Esophagus muscularis mucosa (tissue), 4 donors: ENCODE measurements around the gene DMAC2.

Experiments
- EP300 ChIP-seq: sonication (generic); formaldehyde crosslinking; IDR thresholded peaks from one replicate; pipeline ENCODE4 v1.6.1; 2017; ENCODE audit warnings: antibody characterized with exemption
- POLR2AphosphoS5 ChIP-seq, 2 donors: sonication (generic); formaldehyde crosslinking; IDR thresholded peaks; one replicate each; pipeline ENCODE4 v1.6.1; 2017; ENCODE audit warnings: antibody characterized with exemption in 2 of 2
- TF ChIP-seq, protein P1 (sequence below), 3 experiments: fragments of 200-600 bp in 2 of 3; fragments of 450-650 bp in 1 of 3; sonication (generic) in 2 of 3; IDR thresholded peaks; one replicate each; pipeline ENCODE4 v1.5.1; 2017 to 2019; ENCODE audit warnings: antibody characterized with exemption in 3 of 3, mild to moderate bottlenecking in 2 of 3, moderate library complexity in 1 of 3

DNA sequence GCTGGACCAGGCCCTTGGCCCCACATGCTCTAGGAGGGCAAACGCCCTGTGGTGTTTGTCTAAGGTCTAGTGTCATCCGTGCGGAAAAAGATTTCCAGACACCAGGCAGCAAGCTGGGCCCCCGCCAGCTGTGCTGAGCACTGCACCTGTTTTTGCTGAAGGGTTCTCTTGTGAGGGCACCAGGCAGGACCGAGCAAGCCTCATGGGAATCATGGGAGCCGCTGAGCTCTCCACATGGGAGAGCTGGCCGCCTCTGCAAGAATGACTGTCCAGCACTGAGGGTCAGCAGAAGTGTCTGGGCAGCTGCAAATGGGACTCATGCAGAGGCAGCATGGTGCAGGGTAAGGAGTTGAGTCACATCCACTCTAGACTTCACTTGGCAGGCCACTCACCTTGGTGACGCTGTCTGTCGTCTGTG is 24.5 kb downstream of the DMAC2 start:
- TF ChIP-seq, protein P1, sequence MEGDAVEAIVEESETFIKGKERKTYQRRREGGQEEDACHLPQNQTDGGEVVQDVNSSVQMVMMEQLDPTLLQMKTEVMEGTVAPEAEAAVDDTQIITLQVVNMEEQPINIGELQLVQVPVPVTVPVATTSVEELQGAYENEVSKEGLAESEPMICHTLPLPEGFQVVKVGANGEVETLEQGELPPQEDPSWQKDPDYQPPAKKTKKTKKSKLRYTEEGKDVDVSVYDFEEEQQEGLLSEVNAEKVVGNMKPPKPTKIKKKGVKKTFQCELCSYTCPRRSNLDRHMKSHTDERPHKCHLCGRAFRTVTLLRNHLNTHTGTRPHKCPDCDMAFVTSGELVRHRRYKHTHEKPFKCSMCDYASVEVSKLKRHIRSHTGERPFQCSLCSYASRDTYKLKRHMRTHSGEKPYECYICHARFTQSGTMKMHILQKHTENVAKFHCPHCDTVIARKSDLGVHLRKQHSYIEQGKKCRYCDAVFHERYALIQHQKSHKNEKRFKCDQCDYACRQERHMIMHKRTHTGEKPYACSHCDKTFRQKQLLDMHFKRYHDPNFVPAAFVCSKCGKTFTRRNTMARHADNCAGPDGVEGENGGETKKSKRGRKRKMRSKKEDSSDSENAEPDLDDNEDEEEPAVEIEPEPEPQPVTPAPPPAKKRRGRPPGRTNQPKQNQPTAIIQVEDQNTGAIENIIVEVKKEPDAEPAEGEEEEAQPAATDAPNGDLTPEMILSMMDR (IDR thresholded peaks at IDR 0.05): no peak
- TF ChIP-seq EP300 (no peak), POLR2AphosphoS5 (IDR thresholded peaks at IDR 0.05) (no peak)
